IPS-20b (cell line): ENCODE results near the gene KANSL3.

Source experiments
- H3K27ac ChIP-seq: one replicate; pipeline ENCODE4 v1.5.1; 2013; ENCODE audit warnings: low read length
- H3K27me3 ChIP-seq: 2 replicates; pipeline ENCODE4 v1.6.1; 2013; ENCODE audit warnings: mild to moderate bottlenecking, low read length, inconsistent platforms; ENCODE audit not compliant: insufficient read depth
- H3K36me3 ChIP-seq: 2 replicates; pipeline ENCODE4 v1.6.1; 2013; ENCODE audit warnings: low read depth, mild to moderate bottlenecking, inconsistent platforms, low read length, moderate library complexity; ENCODE audit not compliant: insufficient read depth
- H3K4me1 ChIP-seq: 2 replicates; pipeline ENCODE4 v1.6.1; 2013; ENCODE audit warnings: mild to moderate bottlenecking, control low read depth, inconsistent platforms, low read length, moderate library complexity; ENCODE audit not compliant: insufficient read depth
- H3K4me3 ChIP-seq: 2 replicates; pipeline ENCODE4 v1.5.1; 2013; ENCODE audit warnings: mild to moderate bottlenecking, low read length, inconsistent platforms
- H3K9ac ChIP-seq: 2 replicates; pipeline ENCODE4 v1.6.1; 2013; ENCODE audit warnings: low read depth, mild to moderate bottlenecking, inconsistent platforms, low read length, moderate library complexity
- H3K9me3 ChIP-seq: 2 replicates; pipeline ENCODE4 v1.6.1; 2013; ENCODE audit warnings: mild to moderate bottlenecking, low read depth, low read length, inconsistent platforms; ENCODE audit not compliant: insufficient read depth

The KANSL3 gene

DNA sequence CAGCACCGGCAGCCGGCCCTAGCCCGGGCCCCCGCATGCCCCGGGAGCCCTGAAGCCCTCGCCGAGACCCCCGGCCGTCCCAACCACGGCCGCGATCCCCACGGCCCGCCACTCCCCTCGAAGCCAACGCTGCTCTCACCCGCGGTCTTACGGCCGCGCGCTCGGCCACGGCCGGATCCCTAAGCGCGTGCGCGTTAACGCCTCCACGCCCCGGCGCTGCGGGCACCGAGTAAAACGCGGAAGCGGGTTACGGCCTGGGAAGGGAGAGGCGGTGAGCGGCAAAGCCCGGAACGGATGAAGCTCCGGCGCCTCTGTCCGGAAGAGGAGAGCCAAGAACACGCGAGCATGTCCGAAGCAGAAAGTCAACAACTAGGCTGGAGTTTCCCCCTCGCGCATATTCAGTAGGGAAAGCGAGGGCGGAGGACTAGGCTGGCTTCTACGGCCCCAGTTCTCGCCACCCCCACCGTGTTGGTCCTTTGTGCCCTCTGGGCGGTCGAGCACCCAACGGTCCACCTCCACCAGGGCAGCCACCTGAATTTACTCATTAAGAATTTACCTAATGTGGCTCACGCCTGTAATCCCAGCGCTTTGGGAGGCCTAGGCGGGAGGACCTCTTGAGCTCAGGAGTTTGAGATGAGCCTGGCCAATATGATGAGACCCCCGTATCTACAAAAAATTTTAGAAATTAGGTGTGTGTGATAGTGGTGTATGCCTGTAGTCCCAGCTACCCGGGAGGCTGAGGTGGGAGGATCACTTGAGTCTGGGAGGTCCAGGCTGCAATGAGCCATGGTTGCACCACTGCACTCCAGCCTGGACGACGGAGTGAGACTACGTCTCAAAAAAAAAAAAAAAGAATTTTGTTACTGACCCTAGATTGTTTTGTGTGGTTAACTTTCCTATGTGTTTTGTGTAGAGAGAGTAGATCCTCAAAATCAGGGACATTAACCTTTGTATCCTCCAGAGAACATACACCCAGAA lies at the start of gene KANSL3:
Gene KANSL3, minus strand, starts transcription at position 169 of the 978 bp plus-strand sequence. CDS start 1,177 bp downstream, outside the sequence.
- H3K27ac ChIP-seq, result no peak within 1 kb of the TSS
- H3K4me3 ChIP-seq, result peak within 1 kb of the TSS; percentile 91
- H3K27me3 ChIP-seq, result no peaks in the 10 kb centered on the region
- H3K4me1 ChIP-seq, result peaks cover 4% of the 10 kb centered on the region; the same call in 1 of the 2 replicates
- H3K9ac ChIP-seq, result peak within 1 kb of the TSS; percentile 80; the same call in 1 of the 2 replicates
- no peaks in the 10 kb centered on the region for H3K9me3 ChIP-seq
- H3K36me3 ChIP-seq, result peaks cover 24% of the 10 kb centered on the region

DNA sequence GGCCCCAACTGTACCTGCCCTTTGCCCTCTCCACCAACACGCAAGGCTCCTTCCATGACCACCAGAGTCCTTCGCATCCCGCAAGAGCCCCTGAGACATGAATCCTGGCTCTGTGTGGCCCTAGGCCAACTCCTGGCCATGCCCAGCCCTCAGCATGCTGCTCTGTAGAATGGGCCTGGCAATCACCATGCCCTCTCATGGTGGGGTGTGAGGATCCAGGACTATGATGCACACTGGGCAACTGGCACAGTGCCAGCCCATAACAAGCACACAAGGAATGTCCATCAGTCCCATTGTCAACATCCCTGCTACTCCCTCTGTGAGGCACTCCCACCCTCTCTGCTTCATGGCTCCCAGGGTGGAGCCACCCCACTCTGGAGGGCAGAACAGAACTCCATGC lies 49.2 kb upstream of the KANSL3 start:
- no peaks in the 10 kb centered on the region for H3K36me3 ChIP-seq
- H3K4me1 ChIP-seq, result no peaks in the 10 kb centered on the region
- H3K9me3 ChIP-seq, result no peaks in the 10 kb centered on the region
- no peak overlapping the region for H3K4me3 ChIP-seq
- no peaks in the 10 kb centered on the region for H3K27me3 ChIP-seq
- no peak overlapping the region for H3K9ac ChIP-seq
- H3K27ac ChIP-seq, result no peak overlapping the region

DNA sequence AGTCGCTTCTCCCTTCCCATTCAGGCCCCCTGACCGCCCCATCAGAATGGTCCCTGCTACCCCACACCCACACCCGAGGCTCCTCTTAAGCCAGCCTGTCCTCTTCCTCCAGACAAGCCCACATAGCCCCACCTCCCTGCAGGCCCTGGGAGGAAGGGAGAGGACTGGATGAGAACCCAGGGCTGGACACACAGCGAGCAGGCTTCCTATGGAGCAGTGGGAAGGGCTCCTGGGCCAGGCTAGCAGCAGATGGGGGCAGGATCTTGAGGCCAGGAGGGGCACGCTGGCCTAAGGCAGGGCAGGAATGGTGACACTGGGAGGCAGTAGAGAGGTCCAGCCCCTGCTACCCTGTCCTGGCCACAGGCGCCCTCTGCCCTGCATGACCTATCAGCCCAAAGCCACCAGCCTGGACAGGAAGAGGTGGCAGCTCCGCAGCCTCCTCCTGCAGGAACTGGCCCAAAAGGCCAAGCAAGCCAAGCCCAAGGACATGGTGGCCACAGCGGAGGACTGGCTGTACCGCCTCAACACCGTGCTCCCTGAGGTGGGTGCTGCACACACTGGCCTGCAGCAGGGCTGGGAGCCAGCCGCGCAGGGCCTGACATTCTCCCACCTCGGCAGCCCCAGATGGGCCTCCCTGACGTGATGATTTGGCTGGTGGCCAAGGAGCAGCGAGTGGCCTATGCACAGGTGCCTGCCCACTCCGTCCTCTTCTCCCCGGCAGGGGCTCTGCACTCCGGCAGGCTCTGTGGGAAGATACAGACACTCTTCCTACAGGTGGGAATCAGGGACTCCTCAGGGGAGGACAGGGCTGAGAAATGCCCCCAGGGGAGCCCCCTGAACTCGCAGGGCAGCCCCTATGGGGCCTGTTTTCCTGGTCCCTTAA lies 47.7 kb upstream of the KANSL3 start:
- H3K27ac ChIP-seq, result no peak overlapping the region
- no peaks in the 10 kb centered on the region for H3K9me3 ChIP-seq
- H3K4me3 ChIP-seq, result no peak overlapping the region
- no peaks in the 10 kb centered on the region for H3K4me1 ChIP-seq
- H3K9ac ChIP-seq, result no peak overlapping the region
- no peaks in the 10 kb centered on the region for H3K36me3 ChIP-seq
- H3K27me3 ChIP-seq, result no peaks in the 10 kb centered on the region

DNA sequence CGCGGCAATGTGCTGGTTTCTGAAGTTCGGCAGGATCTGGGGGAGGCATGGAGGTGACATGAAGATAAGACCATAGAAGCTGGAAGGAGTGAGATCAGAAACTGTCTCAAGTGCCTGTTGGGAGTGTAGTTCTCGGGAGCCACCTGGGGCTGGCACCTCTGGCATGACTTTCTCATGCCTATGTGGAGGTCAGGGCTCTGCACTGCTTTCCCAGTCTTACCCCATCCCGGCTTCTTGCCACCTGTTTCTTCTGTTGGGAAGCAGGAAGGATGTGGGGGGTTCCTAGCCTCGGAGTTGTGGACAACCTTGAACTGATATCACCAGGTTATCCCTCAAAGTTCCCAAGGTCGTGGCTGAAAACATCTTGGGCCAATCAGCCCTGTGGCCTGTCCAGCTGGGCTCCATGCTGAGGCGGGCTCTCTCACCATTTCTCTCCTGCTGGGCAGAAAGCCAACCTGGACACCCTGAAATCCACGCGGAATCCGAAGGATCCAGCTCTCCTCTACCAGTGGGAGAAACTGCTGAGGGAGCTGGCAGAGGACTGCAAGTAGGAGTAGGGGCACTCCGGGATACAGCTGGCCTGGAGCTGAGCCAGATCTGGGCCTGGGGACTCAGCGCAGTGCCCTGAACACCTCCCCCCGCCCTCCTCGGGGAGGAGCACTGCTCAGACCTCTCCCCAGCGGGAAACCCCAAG lies 46.9 kb upstream of the KANSL3 start:
- H3K27me3 ChIP-seq, result no peaks in the 10 kb centered on the region
- no peak overlapping the region for H3K27ac ChIP-seq
- H3K9me3 ChIP-seq, result no peaks in the 10 kb centered on the region
- no peaks in the 10 kb centered on the region for H3K36me3 ChIP-seq
- H3K4me3 ChIP-seq, result no peak overlapping the region
- H3K4me1 ChIP-seq, result no peaks in the 10 kb centered on the region; the same call in 1 of the 2 replicates
- no peak overlapping the region for H3K9ac ChIP-seq

DNA sequence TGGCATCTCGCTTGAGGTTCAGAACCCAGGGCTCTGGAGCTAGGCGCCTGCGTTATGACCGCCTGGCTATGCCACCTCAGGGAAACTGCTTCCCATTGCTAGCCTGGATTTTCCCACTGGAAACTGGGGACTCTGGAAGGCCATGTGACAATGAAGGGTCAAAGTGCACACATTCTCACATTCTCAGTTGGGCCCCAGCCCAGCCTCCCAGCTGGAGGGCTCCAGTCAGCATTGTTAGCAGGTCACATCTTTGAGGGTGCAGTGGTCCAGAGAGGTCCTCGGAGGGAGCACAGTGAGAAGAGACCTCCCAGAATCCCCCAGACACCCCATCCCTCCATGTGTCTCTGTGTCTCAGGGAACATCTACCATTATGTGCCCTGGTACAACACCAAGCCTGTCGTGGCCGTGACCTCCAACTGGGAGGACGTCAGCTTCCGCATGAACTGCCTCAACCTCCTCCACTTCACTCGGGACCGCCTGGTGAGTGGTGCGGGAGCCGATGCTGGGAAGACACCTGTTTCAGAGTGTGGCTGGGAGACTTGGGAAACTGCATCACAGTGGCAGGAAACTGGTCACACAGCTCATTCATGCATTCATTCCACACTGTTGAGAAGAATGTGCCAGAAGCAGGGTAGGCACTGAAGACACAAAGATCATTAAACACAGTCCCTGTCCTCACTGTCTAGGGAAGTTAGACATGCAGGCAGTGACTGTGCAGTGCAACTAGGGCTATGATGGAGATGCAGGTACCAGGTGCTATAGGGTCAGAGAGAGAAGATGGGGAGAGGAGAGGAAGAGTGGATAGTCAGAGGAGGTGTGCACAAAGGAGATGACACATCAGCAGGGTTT lies 46.1 kb upstream of the KANSL3 start:
- Histone ChIP-seq H3K4me3 (no peak overlapping the region), H3K27me3 (no peaks in the 10 kb centered on the region), H3K36me3 (no peaks in the 10 kb centered on the region), H3K27ac (no peak overlapping the region), H3K4me1 (no peaks in the 10 kb centered on the region; the same call in 1 of the 2 replicates), H3K9me3 (no peaks in the 10 kb centered on the region), H3K9ac (no peak overlapping the region)

DNA sequence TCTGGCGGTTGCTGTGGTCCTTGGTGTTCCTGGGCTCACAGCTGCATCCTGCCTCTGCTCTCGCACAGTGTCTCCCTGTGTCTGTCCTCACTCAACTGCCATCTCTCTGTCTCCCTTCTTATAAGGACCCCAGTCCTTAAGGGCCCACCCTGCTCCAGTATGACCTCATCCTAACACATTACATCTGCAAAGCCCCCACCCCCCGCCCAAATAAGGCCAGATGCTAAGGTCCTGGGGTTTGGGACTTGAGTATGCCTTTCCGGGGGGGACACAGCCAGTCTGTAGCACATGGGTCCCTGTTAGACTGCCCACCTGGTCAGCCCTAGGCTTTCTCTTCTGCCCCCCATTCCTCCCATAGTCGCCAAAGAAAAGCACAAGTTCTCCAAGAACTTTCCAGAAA lies 45.2 kb upstream of the KANSL3 start:
- Histone ChIP-seq H3K36me3 (no peaks in the 10 kb centered on the region), H3K9me3 (no peaks in the 10 kb centered on the region), H3K4me3 (no peak overlapping the region), H3K9ac (no peak overlapping the region), H3K27me3 (no peaks in the 10 kb centered on the region), H3K27ac (no peak overlapping the region), H3K4me1 (no peaks in the 10 kb centered on the region; the same call in 1 of the 2 replicates)

DNA sequence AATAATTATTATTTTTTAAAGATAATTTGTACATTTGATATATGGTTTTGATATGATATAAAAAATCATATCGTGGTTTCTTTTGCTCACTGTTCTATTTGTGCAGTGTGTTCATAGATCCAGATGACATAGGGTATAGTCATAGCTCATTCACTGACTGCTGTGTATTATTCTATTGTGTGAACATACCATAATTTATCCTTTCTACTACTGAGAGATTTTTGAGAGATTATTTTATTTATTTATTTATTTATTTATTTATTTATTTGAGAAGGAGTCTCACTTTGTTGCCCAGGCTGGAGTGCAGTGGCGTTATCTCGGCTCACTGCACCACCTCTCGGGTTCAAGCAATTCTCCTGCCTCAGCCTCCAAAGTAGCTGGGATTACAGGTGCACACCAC lies 43.4 kb upstream of the KANSL3 start:
- H3K27me3 ChIP-seq, result no peaks in the 10 kb centered on the region
- no peak overlapping the region for H3K9ac ChIP-seq
- H3K4me3 ChIP-seq, result no peak overlapping the region
- H3K4me1 ChIP-seq, result no peaks in the 10 kb centered on the region; the same call in 1 of the 2 replicates
- H3K36me3 ChIP-seq, result no peaks in the 10 kb centered on the region
- no peaks in the 10 kb centered on the region for H3K9me3 ChIP-seq
- H3K27ac ChIP-seq, result no peak overlapping the region

DNA sequence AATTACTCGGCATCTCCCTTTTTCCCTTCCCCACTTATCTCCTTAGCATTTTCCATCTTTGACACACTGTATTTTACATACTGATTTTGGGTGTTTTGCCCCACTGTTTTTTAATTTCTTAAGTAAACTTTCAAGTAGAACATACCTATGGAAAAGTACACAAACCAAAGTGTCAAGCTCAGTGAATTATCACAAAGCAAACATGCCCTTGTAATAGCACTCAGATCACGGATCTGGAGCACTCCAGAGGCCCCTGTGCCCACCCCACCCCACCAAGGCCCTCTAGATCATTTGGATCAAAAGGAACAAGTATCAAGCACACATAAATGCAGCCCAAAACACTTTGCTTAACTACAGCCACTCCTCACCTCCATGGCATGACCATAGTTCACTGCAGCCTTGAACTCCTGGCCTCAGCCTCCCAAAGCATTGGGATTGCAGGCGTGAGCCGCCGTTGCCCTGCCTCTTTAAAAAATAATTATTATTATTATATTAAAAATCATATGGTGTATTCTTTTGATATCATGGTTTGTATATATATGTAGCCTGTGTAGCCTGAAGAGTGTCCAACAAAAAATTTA lies 42.5 kb upstream of the KANSL3 start:
- no peak overlapping the region for H3K9ac ChIP-seq
- no peaks in the 10 kb centered on the region for H3K27me3 ChIP-seq
- H3K4me3 ChIP-seq, result no peak overlapping the region
- H3K27ac ChIP-seq, result no peak overlapping the region
- H3K9me3 ChIP-seq, result no peaks in the 10 kb centered on the region
- no peaks in the 10 kb centered on the region for H3K36me3 ChIP-seq
- H3K4me1 ChIP-seq, result no peaks in the 10 kb centered on the region; the same call in 1 of the 2 replicates

DNA sequence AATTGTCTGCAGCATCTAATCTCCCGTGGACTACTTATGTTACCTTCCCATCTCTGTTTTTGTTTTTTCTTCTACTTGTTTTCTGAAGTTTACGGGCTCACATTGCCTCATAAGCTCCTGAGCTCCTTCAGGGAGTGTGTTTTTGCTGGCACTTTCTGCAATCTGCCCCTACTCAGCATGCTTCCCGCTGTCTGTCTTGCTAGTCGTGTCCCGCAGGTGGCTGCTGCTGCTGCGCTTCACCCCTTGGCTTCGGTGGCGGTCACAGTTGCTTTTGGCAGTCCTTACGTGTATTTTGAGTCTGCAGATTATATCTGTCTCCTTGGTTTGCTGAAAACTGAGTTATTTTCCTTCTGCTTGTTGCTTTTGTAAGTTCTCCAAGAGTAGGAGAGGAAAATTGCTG lies 41.7 kb upstream of the KANSL3 start:
- Histone ChIP-seq H3K9ac (no peak overlapping the region), H3K4me3 (no peak overlapping the region)

DNA sequence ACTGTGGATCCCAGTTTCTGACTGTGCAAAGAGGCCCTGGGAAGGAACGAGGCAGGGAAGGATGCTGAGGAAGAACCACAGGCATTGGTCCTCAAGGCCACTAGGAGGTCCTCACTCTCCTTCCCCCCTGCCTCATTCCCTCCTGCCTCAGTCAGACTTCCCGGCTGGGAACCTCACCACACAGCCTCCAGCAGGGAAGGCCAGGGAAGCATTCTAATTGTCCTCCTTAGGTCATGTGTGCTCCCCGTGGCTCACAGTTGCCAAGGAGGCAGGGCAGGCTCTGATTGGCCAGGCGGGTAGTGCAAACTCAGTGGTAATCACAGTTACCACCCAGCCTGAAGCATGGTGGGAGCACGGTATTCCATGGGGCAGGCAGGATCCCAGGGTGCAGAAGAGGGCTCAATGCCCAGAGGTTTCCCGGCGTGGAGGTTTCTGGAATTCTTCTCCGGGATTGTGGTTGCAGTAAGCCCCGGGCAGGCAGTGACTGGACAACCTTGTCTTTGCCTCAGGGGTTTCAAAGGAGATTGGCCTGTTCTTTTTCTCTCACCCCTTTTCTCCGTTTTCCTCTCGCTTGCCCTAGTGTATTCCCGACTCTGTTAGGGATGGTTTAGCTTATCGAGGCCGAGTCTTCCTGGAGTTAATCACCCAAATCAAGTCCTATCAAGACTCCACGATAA lies 31.6 kb upstream of the KANSL3 start:
- Histone ChIP-seq H3K36me3 (no peaks in the 10 kb centered on the region), H3K4me1 (no peaks in the 10 kb centered on the region), H3K27me3 (no peaks in the 10 kb centered on the region), H3K27ac (no peak overlapping the region), H3K4me3 (no peak overlapping the region), H3K9me3 (peaks cover under 1% of the 10 kb centered on the region; the same call in 1 of the 2 replicates), H3K9ac (no peak overlapping the region)

More for the DNA sequence above, 41.7 kb upstream of the KANSL3 start:
- no peaks in the 10 kb centered on the region for H3K36me3 ChIP-seq
- no peaks in the 10 kb centered on the region for H3K9me3 ChIP-seq
- no peaks in the 10 kb centered on the region for H3K27me3 ChIP-seq
- H3K4me1 ChIP-seq, result no peaks in the 10 kb centered on the region; the same call in 1 of the 2 replicates
- H3K27ac ChIP-seq, result no peak overlapping the region
